ES-I3 (cell line): Measurements from ENCODE around the gene SAMD11.
"Not testable (repeated sequence)": the region's sequence is repeated elsewhere in the genome, so short reads cannot be mapped to it uniquely, and the experiment has no call there.

ENCODE experiments used
- H3K36me3 ChIP-seq: 2 replicates; pipeline ENCODE4 v1.6.1; 2013; ENCODE audit warnings: mild to moderate bottlenecking, low read length, control low read depth, moderate library complexity; ENCODE audit not compliant: insufficient read depth
- H3K4me1 ChIP-seq: 2 replicates; pipeline ENCODE4 v1.6.1; 2013; ENCODE audit warnings: mild to moderate bottlenecking, control low read depth, low read length; ENCODE audit not compliant: insufficient read depth
- H3K9ac ChIP-seq: 2 replicates; pipeline ENCODE4 v1.6.1; 2013; ENCODE audit warnings: low read depth, mild to moderate bottlenecking, low read length, moderate library complexity
- H3K9me3 ChIP-seq: 2 replicates; pipeline ENCODE4 v1.6.1; 2013; ENCODE audit warnings: mild to moderate bottlenecking, low read length, moderate library complexity; ENCODE audit not compliant: control insufficient read depth, insufficient read depth

The SAMD11 gene

DNA sequence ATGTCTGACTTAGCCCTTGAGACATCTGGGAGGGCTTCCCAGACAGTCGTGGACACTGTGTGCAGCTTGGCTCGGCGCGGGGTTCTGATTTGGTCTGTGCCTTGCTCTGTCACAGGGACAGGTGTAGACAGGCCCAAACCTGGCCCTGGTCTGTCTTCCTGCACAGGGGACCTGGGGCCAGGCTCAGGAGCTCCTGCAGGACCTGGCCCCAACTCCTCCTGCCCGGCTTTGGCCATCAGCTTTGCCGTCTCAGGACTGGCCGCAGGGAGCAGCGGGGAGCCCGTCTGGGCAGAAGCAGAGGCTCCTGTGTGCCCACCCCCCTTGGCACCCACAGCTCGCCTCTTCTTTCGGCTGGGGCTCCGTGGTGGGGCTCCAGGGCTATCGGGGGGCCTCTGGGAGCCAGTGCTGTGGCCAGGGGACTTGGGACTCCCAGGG, 56.4 kb downstream of the SAMD11 start:
- Histone ChIP-seq H3K9ac (no peak overlapping the region), H3K36me3 (no peaks in the 10 kb centered on the region), H3K9me3 (no peaks in the 10 kb centered on the region), H3K4me1 (no peaks in the 10 kb centered on the region)

- Histone ChIP-seq H3K9ac (no peak overlapping the region), H3K36me3 (no peaks in the 10 kb centered on the region), H3K4me1 (no peaks in the 10 kb centered on the region), H3K9me3 (no peaks in the 10 kb centered on the region)
Measured at GRCh38 chr1:980602-981395, 57.1 kb downstream of the SAMD11 start.

DNA sequence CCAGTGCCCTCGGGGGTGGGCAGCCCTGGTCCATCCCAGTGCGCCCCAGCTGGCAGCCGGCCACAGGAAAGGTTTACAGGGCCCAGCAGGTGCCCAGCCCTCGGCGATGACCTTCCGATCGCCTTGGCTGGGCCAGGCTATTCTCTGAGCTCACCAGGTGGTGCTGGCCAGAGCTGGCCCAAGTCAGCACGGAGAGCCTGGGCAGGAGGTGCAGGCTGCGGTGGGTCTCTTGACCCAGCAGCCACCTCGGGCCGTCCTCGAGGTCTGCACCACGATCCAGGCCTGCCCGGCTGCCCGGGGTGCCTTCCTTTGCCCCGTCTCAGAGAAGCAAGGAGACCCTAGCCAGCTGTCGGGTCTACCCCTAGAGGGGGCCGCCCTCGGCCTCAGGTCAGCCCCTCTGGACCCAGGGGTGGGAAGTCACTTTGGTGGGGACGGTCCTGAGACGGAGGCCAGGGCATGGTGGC, 57.8 kb downstream of the SAMD11 start:
- no peaks in the 10 kb centered on the region for H3K4me1 ChIP-seq
- H3K9me3 ChIP-seq: no peaks in the 10 kb centered on the region
- H3K36me3 ChIP-seq: no peaks in the 10 kb centered on the region
- no peak overlapping the region for H3K9ac ChIP-seq

DNA sequence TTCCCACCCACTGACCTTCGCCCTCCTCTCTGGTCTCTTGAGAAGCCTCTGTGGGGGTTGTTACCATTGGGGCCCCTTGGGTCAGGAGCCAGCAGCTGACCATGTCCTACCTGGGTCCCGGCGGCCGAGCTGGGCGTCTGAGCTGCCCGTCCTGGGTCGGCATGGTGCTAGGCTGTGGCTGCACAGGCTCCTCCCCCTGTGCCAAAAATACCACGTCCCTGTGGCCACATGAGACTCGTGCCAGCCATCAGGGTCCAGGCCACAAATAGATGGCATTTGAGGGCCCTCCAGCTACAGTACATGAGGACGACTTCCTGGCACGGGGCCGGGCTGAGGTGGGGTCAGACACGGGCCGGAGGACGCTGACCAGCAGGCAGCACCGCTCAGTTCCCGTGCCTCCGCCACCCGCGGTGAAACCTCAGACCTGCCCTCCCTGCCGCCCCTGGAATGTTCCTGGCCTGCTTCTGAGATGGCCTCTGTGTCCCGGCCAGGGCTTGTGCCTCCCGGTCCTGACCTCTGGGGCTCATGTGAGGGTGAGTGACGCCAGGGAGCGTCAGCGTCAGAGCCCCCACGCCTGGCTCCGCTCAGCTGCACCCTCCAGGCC, 58.3 kb downstream of the SAMD11 start, which contains the start of gene PERM1:
TSS of gene PERM1 (minus strand) at position 139 of the 604 bp plus-strand sequence. CDS start 1,064 bp downstream, outside the sequence.
- Histone ChIP-seq H3K9ac (no peak within 1 kb of the TSS), H3K9me3 (no peaks in the 10 kb centered on the region), H3K36me3 (no peaks in the 10 kb centered on the region), H3K4me1 (no peaks in the 10 kb centered on the region)

GRCh38 chr1:982765-983436, 59.2 kb downstream of the SAMD11 start:
- Histone ChIP-seq H3K9me3 (no peaks in the 10 kb centered on the region), H3K9ac (no peak overlapping the region), H3K4me1 (no peaks in the 10 kb centered on the region), H3K36me3 (no peaks in the 10 kb centered on the region)

DNA sequence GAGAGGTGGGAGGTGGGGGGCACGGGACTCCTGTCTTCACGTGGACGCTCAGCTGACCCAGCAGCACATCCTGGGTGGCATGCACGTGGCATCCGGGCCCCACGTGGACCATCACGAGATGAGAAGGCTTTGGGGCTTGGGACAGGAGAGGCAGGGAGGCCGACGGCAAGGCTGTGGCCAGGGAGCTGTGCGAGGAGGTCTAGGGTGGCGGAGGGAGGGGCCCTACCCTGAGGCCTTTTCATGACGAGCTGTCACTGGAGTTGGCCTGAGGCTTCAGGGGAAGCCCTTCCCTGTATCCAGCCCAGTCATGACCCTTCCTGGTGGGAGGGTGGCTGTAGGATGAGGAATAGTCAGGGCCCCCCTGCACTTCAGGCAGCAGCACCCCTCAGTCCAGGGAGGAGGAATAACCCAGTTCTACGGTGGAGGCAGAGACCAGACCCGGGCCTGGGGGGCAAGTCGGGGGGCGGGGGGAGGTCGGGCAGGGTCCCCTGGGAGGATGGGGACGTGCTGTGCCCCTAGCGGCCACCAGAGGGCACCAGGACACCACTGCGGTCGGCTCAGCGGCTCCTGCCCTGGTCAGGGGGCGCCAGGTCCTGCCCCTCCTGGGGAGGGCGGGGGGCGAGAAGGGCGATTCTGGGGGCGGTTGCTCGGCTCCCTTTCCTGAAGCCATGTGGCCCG, 60.2 kb downstream of the SAMD11 start:
- Histone ChIP-seq H3K36me3 (no peaks in the 10 kb centered on the region), H3K9ac (no peak overlapping the region), H3K4me1 (no peaks in the 10 kb centered on the region)

GRCh38 chr1:984476-984814, 60.7 kb downstream of the SAMD11 start:
- Histone ChIP-seq H3K9me3 (no peaks in the 10 kb centered on the region), H3K36me3 (no peaks in the 10 kb centered on the region), H3K4me1 (no peaks in the 10 kb centered on the region)

More for the DNA sequence above, 60.2 kb downstream of the SAMD11 start:
- H3K9me3 ChIP-seq: no peaks in the 10 kb centered on the region

GRCh38 chr1:985126-985525, 61.4 kb downstream of the SAMD11 start:
- H3K4me1 ChIP-seq: no peaks in the 10 kb centered on the region
- no peak overlapping the region for H3K9ac ChIP-seq
- no peaks in the 10 kb centered on the region for H3K36me3 ChIP-seq
- no peaks in the 10 kb centered on the region for H3K9me3 ChIP-seq

More at GRCh38 chr1:984476-984814, 60.7 kb downstream of the SAMD11 start:
- H3K9ac ChIP-seq: no peak overlapping the region

GRCh38 chr1:988061-988460, 64.3 kb downstream of the SAMD11 start:
- H3K36me3 ChIP-seq, H3K4me1 ChIP-seq, H3K9me3 ChIP-seq, H3K9ac ChIP-seq: not testable (repeated sequence)

DNA sequence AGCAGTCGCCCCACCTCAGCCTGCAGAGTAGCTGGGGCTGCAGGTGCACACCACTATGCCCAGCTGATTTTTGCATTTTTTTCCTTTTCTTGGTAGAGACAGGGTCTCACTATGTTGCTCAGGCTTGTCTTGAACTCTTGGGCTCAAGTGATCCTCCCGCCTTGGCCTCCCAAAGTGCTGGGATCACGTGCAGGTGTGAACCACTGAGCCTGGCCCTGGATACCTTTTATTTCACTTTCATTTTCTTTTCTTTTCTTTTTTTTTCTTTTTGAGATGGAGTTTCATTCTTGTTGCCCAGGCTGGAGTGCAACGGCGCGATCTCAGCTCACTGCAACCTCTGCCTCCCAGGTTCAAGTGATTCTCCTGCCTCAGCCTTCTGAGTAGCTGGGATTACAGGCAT, 67.6 kb downstream of the SAMD11 start:
- H3K9me3 ChIP-seq, H3K36me3 ChIP-seq: not testable (repeated sequence)

DNA sequence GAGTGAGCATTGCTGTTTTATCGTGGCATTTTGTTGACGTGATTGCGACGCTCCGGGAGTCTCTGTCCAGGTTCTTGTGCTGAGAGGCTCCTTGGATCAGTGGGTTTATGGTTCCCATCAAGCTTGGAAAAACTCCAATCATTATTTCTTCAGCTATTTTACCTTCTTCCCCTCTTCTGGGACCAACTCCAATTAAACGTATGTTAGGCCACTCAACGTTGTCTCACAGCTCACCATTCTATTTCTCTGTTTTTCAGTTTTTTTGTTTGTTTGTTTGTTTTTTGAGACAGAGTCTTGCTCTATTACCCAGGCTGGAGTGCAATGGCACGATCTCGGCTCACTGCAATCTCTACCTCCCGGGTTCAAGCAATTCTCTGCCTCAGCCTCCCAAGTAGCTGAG, 68.2 kb downstream of the SAMD11 start:
- Histone ChIP-seq H3K4me1 (no peaks in the 10 kb centered on the region; the same call in 1 of the 2 replicates), H3K36me3 (no peaks in the 10 kb centered on the region), H3K9ac (no peak overlapping the region), H3K9me3 (no peaks in the 10 kb centered on the region)

More for the DNA sequence above, 67.6 kb downstream of the SAMD11 start:
- not testable (repeated sequence) for H3K9ac ChIP-seq, H3K4me1 ChIP-seq

DNA sequence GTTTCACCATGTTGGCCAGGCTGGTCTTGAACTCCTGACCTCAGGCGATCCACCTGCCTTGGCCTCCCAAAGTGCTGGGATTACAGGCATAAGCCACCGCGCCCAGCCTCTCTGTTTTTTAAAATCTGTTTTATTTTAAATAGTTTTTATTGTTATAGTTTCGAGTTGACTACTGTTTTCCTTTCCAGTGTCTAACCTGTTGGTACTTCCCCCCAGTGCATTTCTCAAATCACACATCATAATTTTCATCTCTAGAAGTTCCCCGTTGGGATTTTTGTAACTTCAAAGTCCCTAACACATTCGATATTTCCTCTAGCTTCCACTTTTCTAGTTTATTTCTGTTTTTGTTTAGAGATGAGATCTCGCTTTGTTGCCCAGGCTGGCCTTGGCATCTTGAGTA, 68.6 kb downstream of the SAMD11 start:
- H3K9ac ChIP-seq: no peak overlapping the region
- H3K4me1 ChIP-seq: peaks cover 2% of the 10 kb centered on the region; the same call in 1 of the 2 replicates
- no peaks in the 10 kb centered on the region for H3K9me3 ChIP-seq
- H3K36me3 ChIP-seq: no peaks in the 10 kb centered on the region

DNA sequence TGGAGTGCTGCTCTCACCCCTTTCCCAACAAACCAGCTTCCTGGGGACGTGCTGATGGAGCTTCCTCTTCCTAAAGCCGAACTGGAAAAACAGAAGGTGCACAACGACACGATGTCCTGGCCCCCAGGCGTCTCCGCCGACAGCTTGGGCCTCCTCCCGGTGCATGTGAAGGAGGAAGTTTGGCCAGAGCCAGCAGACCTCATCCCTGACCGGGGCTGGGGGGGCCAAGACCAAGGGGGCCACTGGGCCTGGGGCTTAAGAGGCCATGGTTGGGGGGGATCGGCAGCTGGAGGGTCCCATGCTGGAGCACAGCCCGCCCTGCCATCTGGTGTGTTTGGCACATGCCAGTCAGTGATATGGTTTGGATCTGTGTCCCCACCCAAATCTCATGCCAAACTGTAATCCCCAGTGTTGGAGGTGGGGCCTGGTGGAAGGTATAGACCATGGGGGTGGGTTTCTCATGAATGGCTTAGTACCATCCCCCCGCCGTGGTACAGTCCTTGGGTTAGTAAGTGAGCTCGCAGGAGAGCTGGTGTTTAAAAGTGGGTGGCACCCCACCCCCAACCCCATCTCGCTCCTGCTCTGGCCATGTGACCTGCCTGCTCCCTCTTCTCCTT, 69.8 kb downstream of the SAMD11 start:
- Histone ChIP-seq H3K9ac (no peak overlapping the region), H3K4me1 (peaks cover 6% of the 10 kb centered on the region; the same call in 1 of the 2 replicates), H3K9me3 (no peaks in the 10 kb centered on the region), H3K36me3 (no peaks in the 10 kb centered on the region)
